Measurements from ENCODE around the gene UBE2Q2.

- TF ChIP-seq, protein P1, sequence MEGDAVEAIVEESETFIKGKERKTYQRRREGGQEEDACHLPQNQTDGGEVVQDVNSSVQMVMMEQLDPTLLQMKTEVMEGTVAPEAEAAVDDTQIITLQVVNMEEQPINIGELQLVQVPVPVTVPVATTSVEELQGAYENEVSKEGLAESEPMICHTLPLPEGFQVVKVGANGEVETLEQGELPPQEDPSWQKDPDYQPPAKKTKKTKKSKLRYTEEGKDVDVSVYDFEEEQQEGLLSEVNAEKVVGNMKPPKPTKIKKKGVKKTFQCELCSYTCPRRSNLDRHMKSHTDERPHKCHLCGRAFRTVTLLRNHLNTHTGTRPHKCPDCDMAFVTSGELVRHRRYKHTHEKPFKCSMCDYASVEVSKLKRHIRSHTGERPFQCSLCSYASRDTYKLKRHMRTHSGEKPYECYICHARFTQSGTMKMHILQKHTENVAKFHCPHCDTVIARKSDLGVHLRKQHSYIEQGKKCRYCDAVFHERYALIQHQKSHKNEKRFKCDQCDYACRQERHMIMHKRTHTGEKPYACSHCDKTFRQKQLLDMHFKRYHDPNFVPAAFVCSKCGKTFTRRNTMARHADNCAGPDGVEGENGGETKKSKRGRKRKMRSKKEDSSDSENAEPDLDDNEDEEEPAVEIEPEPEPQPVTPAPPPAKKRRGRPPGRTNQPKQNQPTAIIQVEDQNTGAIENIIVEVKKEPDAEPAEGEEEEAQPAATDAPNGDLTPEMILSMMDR (IDR thresholded peaks at IDR 0.05 in 4 of 5, conservative IDR thresholded peaks at IDR 0.05 in 1 of 5) = no peak
- TF ChIP-seq POLR2A (IDR thresholded peaks at IDR 0.05) = no peak
These were observed 19.2 kb upstream of the UBE2Q2 start for GRCh38 chr15:75823860-75824613.

Data from gastrocnemius medialis (tissue), 4 donors.